ENCODE measurements around the gene SPINK14. TPM values are rescaled to one million over a fixed set of nuclear protein-coding genes. Genes with fewer than 3 reads are reported as not detected.

SPINK14 gene, protein sequence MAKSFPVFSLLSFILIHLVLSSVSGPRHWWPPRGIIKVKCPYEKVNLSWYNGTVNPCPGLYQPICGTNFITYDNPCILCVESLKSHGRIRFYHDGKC
- total RNA-seq (2021), result not detected in 2 replicates
- long read RNA-seq, result 0 reads

DNA sequence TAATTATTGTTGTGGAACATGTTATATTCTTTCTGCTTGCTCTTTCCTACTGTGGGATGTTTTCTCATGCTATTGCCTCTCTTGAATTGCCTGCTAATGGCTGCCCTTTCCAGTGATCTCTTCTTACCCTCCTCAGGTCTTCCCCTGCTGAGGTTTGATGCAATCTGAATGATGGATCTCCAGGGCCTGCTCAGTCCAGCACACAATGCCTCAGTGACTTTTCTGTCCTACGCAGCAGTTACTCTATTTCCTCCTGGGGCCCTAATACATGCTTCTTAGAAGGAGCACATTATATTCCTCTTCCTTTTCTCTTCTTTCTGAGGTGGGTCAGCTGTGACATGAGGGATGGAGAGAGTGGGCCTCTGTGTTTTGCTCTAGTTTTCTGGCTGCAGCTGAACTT is at the start of gene SPINK14:
Gene SPINK14 (plus strand): TSS at position 301 of the 400 bp plus-strand sequence. CDS start 1,187 bp downstream, outside the sequence.
- DNase-seq, result no peak
- Histone ChIP-seq H3K79me1 (ENCODE audit: insufficient read depth, low read depth, low read length, poor library complexity, severe bottlenecking) (no peaks in the 10 kb centered on the region), H2BK12ac (ENCODE audit: insufficient read length, low read depth, low read length) (no peak within 1 kb of the TSS), H2BK120ac (ENCODE audit: low read depth, low read length, poor library complexity, severe bottlenecking) (no peak within 1 kb of the TSS), H3K56ac (ENCODE audit: insufficient read length, low read depth, low read length) (no peak within 1 kb of the TSS), H3K14ac (ENCODE audit: insufficient read depth, low read length) (no peak within 1 kb of the TSS), H2AFZ (ENCODE audit: low read length) (no peak within 1 kb of the TSS), H2BK15ac (ENCODE audit: low read depth, low read length) (no peak within 1 kb of the TSS), H2BK5ac (ENCODE audit: insufficient read length, low read length) (no peak within 1 kb of the TSS), H4K91ac (ENCODE audit: insufficient read length, low read depth, low read length) (no peak within 1 kb of the TSS), H3T11ph (ENCODE audit: low read length) (no peak within 1 kb of the TSS), H4K8ac (replicated peaks; ENCODE audit: insufficient read length, low read depth, low read length) (no peak within 1 kb of the TSS), H2BK20ac (ENCODE audit: low read depth, low read length, poor library complexity, severe bottlenecking) (no peak within 1 kb of the TSS), H3K23me2 (ENCODE audit: insufficient read length, low read depth, low read length, poor library complexity, severe bottlenecking) (no peaks in the 10 kb centered on the region), H3K4me2 (ENCODE audit: insufficient read depth, insufficient read length, low read length) (no peak within 1 kb of the TSS), H2AK5ac (ENCODE audit: insufficient read length, low read length) (no peak within 1 kb of the TSS), H3K27ac (ENCODE audit: insufficient read length, low read depth, low read length) (no peak within 1 kb of the TSS), H3K27me3 (ENCODE audit: insufficient read depth, low read length) (no peaks in the 10 kb centered on the region), H3K23ac (ENCODE audit: insufficient read length, low read depth, low read length) (no peak within 1 kb of the TSS), H3K9me3 (ENCODE audit: control insufficient read depth, low read depth, low read length) (no peaks in the 10 kb centered on the region), H3K4me1 (ENCODE audit: insufficient read depth, low read length) (no peaks in the 10 kb centered on the region), H3K4ac (ENCODE audit: low read depth, low read length) (no peak within 1 kb of the TSS), H3K79me2 (ENCODE audit: insufficient read depth, low read length) (no peaks in the 10 kb centered on the region), H3K18ac (ENCODE audit: insufficient read length, low read depth, low read length) (no peak within 1 kb of the TSS), H4K5ac (ENCODE audit: insufficient read length, low read depth, low read length) (no peak within 1 kb of the TSS), H3K9ac (ENCODE audit: extremely low read depth, insufficient read length, low read length) (no peak within 1 kb of the TSS), H4K20me1 (ENCODE audit: control insufficient read depth, insufficient read depth, insufficient read length) (no peaks in the 10 kb centered on the region)
- Mint-ChIP-seq H3K4me3 (no peak within 1 kb of the TSS), H3K9me3 (peaks cover 2 to 4% of the 10 kb centered on the region in 2 experiments; a peak in 1 of 5 replicates), H3K4me1 (no peaks in the 10 kb centered on the region), H3K27me3 (ENCODE audit: low read depth) (no peaks in the 10 kb centered on the region), H3K27ac (no peak within 1 kb of the TSS), H3K36me3 (ENCODE audit: insufficient read depth in 1 of 3, low read depth in 3 of 3) (no peaks in the 10 kb centered on the region)
- TF ChIP-seq, protein P1, sequence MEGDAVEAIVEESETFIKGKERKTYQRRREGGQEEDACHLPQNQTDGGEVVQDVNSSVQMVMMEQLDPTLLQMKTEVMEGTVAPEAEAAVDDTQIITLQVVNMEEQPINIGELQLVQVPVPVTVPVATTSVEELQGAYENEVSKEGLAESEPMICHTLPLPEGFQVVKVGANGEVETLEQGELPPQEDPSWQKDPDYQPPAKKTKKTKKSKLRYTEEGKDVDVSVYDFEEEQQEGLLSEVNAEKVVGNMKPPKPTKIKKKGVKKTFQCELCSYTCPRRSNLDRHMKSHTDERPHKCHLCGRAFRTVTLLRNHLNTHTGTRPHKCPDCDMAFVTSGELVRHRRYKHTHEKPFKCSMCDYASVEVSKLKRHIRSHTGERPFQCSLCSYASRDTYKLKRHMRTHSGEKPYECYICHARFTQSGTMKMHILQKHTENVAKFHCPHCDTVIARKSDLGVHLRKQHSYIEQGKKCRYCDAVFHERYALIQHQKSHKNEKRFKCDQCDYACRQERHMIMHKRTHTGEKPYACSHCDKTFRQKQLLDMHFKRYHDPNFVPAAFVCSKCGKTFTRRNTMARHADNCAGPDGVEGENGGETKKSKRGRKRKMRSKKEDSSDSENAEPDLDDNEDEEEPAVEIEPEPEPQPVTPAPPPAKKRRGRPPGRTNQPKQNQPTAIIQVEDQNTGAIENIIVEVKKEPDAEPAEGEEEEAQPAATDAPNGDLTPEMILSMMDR (conservative IDR thresholded peaks at IDR 0.05), result no peak
- WGBS (ENCODE audit: extremely low coverage, insufficient read length, low lambda C conversion rate), result no CpG with 5 or more reads among the region's 1 CpG

Data from H9 (cell line).